RWPE1 (cell line): ENCODE results near the gene IP6K1.
A peak's percentile ranks its signal among the peaks of the same experiment; 100 is the strongest.

Source experiments
- CTCF ChIA-PET: fragments of 350-600 bp; sonication (Branson Sonifier 250); formaldehyde crosslinking; extraction: SDS; loops from one replicate; lab custom pipeline; 2021; lab: Yijun Ruan, JAX
- POLR2A ChIA-PET: fragments of 400-600 bp; formaldehyde crosslinking; extraction: SDS; loops from one replicate; lab custom pipeline; 2020; ENCODE audit warnings: antibody characterized with exemption; ENCODE audit not compliant: low non-redundant PET; lab: Yijun Ruan, JAX
- DNase-seq: peaks from one replicate; pipeline ENCODE4 v3.0.0; 2012; ENCODE audit warnings: low spot score
- H3K27ac ChIP-seq: fragments of 450-650 bp; 2 replicates; pipeline ENCODE4 v1.5.1; 2017
- CTCF ChIP-seq: fragments of 450-650 bp; conservative IDR thresholded peaks from 2 replicates; pipeline ENCODE4 v1.5.1; 2017; ENCODE audit warnings: low read depth, mild to moderate bottlenecking

Gene IP6K1

GRCh38 chr3:49719214-49719884 lies 67.0 kb downstream of the IP6K1 start, which contains the start of gene AMIGO3:
TSS of gene AMIGO3 (minus strand) at chr3:49719684. CDS start at chr3:49719465, 219 bp downstream.
- POLR2A ChIA-PET, result no interaction called here

GRCh38 chr3:49718858-49719213 lies 67.5 kb downstream of the IP6K1 start:
- DNase-seq, result no peak
- ChIA-PET POLR2A (no interaction called here), CTCF (interaction anchor here (1.6 kb wide), 1 partner anchor 179 kb away, joined by 7 read pairs; no protein-coding TSS in a partner anchor)
- no peak for TF ChIP-seq CTCF
- H3K27ac ChIP-seq, result peak overlapping the region; percentile 72

More at GRCh38 chr3:49719214-49719884, 67.0 kb downstream of the IP6K1 start, which contains the start of gene AMIGO3:
- TF ChIP-seq CTCF, result peak; percentile 37; the same call in 1 of the 2 replicates
- DNase-seq, result peak; percentile 95
- CTCF ChIA-PET, result interaction anchor here (0.6 to 1.6 kb wide), 4 partner anchors 15 to 898 kb away, joined by 3 to 7 read pairs (median 4); partner anchors contain the start of gene MON1A
- peak within 1 kb of the TSS; percentile 72 for H3K27ac ChIP-seq

GRCh38 chr3:49717959-49718857 lies 68.1 kb downstream of the IP6K1 start:
- H3K27ac ChIP-seq, result peak overlapping the region; percentile 72; the same call in 1 of the 2 replicates
- CTCF ChIA-PET, result interaction anchor here (0.6 kb wide), 1 partner anchor 344 kb away, joined by 4 read pairs; no protein-coding TSS in a partner anchor
- DNase-seq, result no peak
- POLR2A ChIA-PET, result no interaction called here
- no peak for TF ChIP-seq CTCF

- 0 out of 2 replicates have a peak overlapping the region, but pooled peaks have one; percentile 0 for H3K27ac ChIP-seq
- DNase-seq, result no peak
- TF ChIP-seq CTCF, result no peak
- POLR2A ChIA-PET, result no interaction called here
- CTCF ChIA-PET, result no interaction called here
These were observed 69.0 kb downstream of the IP6K1 start for GRCh38 chr3:49717211-49717958.

GRCh38 chr3:49716691-49717210 lies 69.6 kb downstream of the IP6K1 start:
- ChIA-PET POLR2A (no interaction called here), CTCF (interaction anchor here (0.6 kb wide), 1 partner anchor 30 kb away, joined by 3 read pairs; no protein-coding TSS in a partner anchor)
- DNase-seq, result no peak
- TF ChIP-seq CTCF, result no peak
- H3K27ac ChIP-seq, result 0 out of 2 replicates have a peak overlapping the region, but pooled peaks have one; percentile 0
